Activated CD4-positive, CD25-positive, alpha-beta regulatory T cell treated with anti-CD3 and anti-CD28 coated beads, Interleukin-2, amount 50 U/mL, for 72 hours (primary cell): ENCODE data around the gene SH3TC1.

Experiments
- DNase-seq: peaks from one replicate; pipeline ENCODE4 v3.0.0; 2021

Gene SH3TC1

DNA sequence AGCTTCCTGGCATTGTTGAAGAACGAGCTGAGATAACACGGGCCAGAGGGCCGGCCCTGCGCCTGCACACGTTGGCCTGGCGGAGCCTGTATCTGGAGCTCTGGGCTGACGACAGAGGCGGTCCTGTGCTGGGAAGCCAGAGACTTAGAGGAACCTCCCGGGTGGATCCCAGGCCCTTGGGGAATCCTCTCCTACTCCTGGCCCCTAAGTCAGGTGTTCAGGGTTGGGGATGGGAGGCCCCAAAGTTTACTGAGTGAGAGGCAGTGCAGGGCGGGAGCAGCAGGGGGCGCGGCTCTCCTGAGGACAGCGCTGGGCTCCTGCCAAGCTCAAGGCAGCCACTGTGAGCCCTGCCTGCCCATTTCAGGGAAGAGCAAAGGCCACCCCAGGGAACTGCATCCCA lies 68.0 kb downstream of the SH3TC1 start:
- DNase-seq, result no peak

DNA sequence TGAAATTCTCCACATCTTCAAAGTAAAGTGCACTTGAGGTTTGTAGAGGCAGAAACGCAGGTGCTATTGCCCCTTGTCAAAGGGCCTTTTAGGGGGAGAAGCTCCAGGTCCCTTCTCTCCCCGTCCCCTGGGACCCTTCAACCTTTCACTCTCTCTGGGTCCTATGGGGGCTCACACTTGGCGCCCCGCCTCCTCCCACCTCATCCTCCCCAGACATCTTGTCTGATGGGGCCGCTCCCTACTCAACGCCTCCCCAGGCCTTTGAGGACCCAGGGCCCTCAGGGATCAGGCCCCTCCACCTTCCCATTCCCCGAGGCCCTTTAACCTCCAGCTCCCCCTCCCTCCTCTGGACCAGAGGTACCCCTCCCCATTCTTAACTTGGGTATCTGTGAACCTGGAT lies 69.1 kb downstream of the SH3TC1 start:
- no peak for DNase-seq

DNA sequence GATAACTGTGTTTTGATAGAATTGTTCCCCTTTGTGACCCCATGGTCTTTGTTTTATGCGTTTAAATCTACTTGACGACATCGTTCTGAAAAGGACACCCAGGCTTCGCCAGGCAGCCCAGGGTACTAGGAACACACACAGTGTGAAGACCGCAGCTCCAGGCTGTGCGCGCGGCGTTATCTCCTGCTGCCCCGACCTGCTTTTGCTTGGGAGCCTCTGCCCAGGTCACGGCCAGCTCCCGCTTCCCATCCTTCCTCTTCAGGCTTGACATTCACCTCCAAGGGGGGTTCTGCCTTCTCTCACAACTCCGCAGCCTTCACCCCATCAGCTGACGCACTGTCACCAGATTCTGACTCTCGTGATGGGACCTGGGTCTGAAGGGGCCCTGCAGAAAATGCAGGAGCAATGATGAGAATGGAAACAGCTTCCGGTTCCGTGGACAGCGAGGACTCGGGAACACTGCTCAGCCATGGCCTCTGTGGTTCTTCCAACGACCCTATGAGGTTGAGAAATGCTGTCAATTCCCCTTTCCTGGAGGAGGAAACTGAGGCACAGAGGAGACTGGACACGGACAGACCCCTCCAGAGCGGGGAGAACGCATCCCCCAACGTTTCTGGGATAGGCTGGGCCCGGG lies 69.9 kb downstream of the SH3TC1 start:
- DNase-seq, result no peak

DNA sequence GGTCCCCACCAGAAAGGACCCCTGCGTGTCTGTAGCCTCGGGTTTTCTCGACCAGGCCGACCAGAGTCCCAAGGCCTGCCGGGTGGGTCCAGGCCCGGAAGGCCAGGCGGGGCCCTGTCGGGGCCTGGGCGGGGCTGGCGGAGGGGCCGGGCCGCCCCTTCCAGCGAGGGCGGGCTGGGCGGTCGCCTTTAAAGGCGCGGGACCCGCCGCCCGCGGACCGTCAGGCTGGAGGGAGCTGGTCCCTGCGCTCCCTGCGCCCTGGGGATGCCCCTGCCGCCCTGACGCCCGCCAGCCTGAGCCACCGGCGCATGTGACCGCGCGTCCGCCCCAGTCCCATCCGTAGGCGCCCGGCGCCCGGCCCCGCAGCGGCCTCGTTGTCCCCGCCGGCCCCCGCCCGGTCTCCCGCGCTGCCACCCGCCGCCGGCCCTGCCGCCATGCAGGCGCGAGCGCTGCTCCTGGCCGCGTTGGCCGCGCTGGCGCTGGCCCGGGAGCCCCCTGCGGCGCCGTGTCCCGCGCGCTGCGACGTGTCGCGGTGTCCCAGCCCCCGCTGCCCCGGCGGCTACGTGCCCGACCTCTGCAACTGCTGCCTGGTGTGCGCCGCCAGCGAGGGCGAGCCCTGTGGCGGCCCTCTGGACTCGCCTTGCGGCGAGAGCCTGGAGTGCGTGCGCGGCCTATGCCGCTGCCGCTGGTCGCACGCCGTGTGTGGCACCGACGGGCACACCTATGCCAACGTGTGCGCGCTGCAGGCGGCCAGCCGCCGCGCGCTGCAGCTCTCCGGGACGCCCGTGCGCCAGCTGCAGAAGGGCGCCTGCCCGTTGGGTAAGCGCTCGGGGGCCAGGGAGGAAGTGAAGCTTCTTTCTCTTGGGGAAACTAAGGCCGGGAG lies 70.7 kb downstream of the SH3TC1 start, which contains the start of gene HTRA3:
TSS of gene HTRA3 (plus strand) at position 220 of the 883 bp plus-strand sequence. CDS start at position 435, 215 bp downstream.
- DNase-seq, result no peak

DNA sequence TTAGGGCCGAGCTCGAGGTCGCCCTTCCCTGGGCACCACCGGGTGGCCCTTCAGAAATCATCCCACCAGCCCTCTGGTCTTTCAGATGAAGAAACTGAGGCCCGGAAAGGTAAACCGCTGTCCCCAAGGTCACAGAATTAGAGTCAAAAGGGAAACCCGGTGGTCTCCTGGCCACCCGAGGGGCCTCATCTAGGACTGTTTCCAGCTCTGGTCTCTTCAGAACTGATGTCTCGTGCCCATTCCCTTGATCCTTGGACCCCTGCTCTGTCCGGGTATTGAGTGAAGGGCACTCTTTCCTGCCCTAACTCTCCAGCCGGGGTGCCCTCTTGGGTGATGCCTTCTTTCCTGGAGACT lies 71.3 kb downstream of the SH3TC1 start:
- no peak for DNase-seq

DNA sequence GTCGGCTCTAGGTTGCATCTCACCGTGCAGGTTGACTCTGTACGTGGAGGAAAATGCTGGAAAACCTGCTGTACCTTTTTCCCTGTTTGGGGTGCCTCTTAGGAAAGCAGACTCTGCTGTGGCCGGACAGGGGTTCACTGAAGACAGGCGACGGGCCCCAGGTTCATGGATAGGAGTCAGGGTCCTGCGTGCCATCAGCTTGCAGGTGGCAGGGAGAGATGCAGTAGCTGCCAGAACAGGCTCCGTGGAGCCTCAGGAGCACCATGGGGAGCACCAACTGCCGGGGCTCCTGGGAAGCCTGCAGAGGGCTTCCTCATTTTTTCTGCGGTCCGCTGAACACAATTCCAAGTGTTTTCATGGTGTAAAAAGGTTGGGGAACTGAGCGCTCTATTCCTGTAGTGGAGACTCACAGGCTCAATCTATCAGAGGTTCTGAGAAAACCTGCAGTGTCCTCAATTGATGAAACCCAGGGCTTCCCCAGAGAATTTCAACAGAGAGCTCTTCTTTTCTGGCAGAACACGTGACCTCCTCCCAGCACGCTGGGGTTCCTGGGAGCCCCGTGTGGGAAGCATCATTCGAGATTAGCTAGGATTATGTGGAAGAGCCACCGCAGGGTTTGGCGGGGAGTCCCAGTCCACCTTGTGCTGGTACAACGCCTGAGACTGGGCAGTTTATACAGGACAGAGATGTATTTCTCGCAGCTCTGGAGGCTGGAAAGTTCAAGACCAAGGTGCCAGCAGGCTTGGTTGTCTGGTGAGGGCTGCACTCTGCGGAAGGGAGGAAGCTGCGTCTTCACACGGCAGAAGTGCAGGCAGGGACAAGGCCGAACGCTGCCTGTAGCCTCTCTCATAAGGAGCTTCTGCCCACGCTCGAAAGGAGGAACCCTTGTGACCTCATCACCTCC lies 72.1 kb downstream of the SH3TC1 start:
- no peak for DNase-seq

DNA sequence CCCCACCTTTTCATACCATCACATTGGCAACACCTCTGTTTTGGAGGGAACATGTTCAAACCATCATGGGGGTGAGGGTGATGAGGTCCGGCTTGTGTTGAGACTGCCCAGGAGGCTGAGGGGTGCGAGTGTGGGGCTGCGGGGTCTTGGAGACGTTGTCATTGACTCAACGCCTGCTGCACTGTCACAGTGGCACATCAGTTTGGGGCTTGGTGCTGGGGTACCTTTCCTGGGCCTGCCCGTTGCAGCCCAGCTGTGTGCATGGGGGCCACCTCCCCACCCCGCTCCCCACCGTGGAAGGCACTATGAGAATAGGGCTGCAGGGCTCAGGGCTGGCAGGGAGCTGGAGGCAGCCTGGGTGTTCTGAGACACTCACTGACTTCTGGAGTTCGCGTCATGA lies 72.7 kb downstream of the SH3TC1 start:
- DNase-seq, result no peak

DNA sequence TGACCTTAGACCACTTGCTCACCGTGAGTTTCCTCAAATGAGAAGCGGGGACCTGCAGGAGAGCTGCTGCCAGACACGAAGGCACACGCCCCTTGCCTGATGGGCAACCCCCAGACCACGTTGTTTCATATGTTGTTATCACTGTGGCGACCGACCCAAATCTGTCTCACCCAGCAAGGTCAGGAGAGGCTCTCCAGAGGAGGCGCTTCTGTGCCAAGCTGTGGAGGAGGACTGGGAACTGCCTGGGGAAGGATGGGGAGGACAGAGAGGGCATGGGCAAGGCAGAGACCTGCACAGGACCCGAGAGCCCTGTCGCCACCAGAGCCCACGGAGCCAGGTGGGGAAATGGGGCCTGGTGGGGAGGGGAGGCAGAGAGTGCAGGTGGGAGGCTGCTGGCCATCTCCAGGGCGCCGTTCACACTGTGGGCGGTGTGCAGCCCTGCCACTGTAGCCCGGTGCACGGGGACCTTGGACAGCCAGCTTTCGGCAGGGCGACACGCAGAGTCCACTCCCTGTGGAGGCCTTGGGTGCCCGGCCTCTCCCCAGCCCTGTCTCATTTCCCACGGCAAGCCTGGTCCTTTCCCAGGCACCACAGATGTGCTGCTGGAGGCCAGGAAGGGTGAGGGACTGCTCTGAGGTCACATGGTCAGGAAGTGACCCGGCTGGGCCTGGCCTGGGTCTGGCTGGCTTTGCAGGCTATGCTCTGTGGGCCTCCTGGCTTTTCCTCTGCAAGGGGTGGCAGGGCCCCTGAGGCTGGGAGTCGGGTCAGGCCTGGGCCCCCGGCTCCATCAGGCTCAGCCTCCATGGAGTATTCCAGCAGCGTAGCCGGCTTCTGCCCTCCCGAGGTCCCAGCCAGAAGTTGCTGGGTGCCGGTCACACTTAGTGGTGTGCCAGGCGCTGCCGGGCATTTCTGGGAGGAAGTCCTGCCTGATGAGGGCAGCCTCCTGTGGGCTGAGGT lies 73.7 kb downstream of the SH3TC1 start:
- DNase-seq, result no peak

DNA sequence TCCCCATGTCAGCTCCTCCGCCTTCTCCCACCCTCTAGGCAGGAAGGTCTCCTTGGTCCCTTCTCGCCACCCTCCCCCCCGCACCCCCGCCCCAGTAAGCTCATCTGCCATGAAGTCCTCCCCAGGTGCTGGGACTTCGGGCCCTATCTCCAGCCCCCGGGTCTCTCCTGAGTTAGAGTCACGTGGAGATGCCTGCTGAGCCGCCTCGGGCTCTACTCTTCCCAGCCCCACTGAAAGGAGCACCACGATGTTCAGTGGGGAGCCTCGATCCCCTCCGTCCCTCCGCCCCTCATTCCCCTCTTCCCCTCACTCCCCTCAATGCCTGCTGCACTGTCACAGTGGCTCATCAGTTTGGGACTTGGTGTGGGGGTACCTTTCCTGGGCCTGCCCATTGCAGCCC lies 74.4 kb downstream of the SH3TC1 start:
- no peak for DNase-seq

DNA sequence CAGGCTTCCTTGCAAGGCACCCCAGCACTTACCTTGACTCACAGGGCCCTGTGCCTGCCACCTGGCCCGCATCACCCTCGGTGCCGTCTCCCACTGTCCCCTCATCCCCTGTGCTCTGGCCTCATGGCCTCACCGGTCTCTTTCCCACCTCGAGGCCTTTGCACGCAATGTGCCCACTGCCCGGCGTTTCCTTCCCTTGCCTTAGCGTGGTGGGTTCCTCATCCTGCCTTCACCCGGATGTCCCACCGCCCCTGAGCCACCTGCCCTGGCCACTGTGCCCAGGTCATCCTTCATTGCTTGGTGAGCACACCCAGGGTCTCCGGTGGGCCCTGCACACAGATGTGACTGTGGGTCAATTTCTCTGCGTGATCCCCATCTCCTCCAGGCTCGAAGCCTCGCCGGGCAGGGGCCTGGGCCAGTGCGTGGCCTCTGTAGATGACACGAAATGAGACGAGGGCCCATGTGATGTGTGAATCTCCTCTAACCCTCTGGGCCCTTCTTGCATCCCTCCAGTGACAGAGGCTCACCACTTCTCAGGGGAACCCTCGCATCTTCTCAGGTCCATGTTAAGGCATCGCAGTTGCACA lies 75.1 kb downstream of the SH3TC1 start:
- DNase-seq, result no peak

DNA sequence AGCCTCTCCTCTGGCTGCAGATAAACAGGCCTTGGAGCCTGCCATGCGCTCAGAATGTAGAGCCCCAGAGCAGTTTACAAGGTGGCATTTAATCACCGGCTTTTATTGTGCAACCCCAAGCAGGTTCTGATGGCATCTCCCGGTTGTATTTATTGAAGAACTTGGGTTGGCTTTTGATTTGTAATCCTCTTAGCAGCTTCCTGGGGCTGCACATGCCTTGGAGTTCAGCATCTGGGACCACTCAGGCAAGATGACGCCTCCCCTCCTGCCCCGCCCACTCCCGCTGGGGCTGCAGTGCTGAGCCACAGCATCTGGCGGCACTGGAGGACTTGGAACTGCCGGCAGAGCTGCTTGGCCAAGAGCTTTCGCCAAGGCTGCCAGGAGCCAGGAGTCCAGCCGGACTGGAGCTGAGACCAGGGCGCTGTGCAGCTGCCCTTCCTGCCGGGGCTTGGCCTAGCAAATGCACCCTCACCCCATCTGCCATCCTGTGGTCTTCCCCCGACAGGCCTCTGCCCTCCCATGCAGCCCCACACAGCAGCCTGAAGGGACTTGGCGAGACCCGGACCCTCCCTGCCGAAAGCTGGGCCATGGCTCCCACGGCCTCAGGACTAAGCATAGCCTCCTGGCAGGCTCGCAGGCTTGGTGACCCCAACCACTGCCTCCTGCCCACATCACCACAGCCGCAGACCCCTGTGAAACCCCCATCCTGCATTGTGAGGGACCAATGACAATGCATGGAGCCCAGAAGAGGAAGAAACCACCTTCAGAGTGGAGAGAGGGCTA lies 75.9 kb downstream of the SH3TC1 start:
- no peak for DNase-seq

DNA sequence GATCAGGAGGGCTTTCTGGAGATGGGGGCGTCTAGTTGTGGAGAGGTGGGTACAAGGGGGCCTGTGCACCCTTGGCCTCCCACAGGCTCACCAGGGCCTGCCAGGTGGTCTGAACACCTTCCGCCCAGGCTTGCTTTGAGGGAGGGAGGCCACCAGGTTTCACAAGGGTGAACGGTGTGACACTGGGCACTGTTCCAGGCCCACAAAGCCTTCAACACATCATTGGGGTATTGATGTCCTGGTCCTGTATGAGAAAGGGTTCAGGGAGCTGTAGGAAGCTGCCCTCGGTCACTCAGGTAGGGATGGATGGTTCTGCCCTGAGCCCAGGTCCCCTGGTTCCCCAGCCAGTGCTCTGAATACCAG lies 76.4 kb downstream of the SH3TC1 start:
- no peak for DNase-seq

DNA sequence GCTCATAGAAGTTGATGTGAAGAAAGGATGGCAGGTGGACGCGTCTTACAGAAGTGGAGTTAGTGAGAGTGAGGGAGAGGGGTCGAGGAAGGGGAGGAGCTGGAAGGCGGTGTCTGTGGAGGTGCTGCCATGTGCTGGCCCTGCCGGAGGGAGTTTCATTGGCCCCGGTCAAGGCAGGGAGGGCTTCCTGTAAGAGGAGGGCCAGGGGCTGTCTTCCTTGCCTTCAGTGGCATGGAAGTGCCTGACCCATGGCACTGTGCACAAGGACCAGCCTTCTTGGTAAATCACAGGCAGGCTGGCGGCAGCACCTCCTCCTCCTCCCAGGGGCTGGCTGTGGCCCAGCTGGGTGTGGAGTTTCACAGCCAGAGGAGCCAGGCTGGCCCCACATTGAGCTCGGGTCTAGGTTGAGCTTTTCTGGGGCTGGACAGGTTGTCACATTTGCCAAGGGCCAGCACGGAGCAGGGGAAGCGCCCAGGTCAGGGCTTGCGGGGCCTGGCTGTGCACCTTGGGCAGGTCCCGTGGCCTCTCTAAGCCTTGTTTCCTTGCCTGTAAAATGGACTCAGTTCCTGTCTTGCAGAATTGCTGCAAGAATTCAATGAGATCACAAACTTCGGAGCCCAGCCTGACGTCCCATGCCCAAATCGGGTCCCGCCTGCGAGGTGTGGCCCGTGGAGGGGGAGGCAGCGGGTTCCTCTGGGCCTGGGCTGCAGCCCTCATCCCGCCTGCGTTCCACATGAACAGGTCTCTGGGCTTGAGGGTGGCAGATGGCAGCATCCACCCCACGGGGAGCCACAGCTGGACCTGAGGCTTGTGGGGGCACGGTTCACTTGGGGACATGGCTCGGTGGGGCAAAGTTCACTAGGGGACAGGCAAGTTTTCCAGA lies 77.5 kb downstream of the SH3TC1 start:
- no peak for DNase-seq

DNA sequence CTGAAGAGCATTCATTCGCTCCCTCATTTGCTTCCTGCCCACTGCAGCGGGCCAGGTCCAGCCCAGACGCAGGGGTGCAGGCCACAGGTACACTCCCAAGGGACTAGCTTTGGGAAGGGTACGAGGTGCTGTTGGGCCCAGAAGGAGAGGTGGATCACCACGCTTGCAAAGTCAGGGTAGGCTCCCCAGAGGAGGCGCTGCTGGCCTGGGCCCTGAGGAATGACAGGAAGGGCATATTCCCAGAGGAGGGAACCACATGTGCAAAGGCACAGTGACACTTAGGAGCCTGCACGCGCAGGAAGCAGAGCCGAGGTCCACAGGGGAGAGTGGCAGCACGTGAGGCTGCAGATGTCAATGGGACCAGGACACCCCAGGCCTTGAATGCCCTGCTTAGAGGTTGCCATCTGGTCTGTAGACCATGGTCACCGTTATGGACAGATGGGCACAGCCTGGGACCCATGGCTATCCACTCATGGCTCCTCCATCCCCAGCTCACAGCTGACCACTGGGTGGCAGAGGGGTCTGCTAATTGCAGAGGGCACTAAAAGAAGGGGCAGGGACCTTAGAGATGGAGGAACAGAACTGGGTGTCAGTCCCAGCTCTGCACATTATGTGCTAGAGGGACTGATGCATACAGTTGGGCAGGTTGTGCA lies 78.4 kb downstream of the SH3TC1 start:
- no peak for DNase-seq

DNA sequence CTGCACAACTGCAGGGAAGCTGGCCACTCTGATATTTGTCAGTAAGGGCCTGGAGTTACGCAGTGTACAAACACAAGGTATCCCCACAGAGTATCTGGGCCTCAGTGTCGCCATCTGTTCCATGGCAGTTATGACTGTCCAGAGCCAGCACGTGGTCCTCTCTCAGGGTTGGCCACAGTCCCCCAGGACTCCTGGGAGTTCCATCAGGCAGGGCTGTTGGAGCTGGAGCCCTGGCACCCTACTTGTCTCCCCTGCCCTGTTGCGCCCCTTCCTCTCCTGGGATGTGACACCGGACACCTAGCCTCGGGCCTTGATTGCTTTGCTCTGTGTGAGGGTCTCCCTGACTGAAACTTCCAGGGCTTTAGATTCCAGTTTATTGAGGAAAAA lies 78.9 kb downstream of the SH3TC1 start:
- DNase-seq, result no peak

DNA sequence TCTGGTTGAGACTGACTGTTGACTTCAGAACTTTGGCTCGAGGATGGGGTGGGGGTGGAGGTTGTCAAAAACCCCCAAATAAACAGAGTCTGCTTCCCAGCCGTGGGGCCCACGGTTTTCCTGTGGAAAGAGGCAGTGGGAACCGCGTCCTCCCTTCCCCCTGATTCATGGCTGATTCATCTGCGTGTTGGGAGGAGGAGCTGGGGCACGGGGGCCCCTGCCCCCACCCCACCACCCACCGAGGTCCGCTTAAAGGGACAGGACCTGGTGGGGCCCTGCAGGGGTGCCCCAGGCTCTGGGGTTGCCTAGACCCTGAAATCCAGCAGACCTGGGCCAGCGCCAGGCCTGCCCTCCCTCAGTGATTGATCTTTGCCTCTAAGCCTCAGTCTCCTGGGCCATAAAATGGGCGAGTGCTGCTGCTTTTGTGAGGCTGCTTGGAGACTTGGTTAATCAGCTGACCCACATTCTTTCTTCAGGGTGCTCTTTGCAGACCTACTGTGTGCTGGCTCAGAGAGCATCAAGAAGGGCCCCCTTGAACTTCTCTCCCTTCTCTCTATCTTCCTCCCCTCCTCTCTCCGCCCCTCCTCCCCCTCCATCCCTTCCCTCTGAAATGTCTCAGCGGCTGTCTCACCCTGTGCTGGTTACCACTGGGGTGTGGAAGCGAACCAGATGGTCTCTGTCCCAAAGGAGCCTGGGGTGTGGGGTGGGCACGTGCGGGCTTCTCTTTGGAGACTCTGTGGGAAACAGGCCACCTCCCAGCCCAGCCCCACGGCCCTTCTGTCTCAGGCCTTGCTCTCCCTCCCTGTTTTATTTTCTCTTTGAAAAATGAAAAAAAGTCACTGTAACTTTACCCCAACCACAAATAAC lies 79.6 kb downstream of the SH3TC1 start:
- DNase-seq, result no peak

DNA sequence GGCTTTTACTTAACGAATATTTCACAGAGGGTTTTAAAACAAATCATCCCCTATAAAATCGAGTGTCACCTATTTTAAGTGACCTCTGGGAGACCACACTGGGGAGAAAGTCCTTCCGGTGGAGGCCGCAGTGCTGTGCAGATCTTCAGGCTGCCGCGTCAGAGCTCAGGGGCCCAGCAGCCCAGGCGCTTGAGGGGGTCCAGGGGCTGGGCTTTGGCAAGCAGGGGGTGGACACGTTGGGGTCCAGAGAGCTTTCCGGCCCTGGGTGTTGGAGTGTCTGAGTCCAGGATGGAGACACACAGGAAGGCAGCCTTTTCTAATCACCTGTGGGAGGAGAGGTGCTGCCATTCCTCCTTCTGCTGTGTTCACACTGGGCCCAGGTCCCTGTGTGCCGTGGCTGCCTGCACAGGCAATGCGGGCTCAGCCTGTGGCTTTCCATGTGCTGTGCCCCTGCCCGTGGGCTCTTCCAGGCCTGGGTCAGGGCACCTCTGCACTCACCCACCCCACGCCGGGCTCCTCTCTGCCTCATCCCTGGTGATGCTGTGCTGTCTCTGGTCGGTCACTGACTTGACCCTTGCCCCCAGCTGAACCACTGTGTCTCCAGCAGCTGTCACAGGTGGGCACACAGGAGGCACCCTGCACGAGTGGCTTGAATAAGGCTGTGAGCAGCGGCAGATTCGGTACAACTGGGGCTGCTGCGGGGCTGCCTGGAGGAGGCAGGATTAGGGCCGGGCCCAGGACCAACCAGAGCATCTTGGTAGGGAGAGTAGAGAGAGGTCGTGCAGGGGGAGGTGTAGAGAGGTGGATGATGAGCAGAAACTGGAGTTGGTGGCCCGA lies 80.4 kb downstream of the SH3TC1 start:
- DNase-seq, result no peak
